Ovary (tissue), 3 donors: Measurements from ENCODE around the gene UCN.

Experiments used
- POLR2A ChIP-seq: fragments of 450-650 bp; IDR thresholded peaks from one replicate; pipeline ENCODE4 v1.6.1; 2017; ENCODE audit warnings: antibody characterized with exemption, mild to moderate bottlenecking, moderate library complexity
- TF ChIP-seq, protein P1 (sequence below), 3 donors: fragments of 450-650 bp in 2 of 3; fragments of 200-600 bp in 1 of 3; IDR thresholded peaks; one replicate each; pipeline versions ENCODE4 v1.5.1 to v1.8.0; 2016 to 2022; ENCODE audit warnings: antibody characterized with exemption in 3 of 3, mild to moderate bottlenecking in 1 of 3
- donor health status: DM: no; HTN: no; CAD: no.

DNA sequence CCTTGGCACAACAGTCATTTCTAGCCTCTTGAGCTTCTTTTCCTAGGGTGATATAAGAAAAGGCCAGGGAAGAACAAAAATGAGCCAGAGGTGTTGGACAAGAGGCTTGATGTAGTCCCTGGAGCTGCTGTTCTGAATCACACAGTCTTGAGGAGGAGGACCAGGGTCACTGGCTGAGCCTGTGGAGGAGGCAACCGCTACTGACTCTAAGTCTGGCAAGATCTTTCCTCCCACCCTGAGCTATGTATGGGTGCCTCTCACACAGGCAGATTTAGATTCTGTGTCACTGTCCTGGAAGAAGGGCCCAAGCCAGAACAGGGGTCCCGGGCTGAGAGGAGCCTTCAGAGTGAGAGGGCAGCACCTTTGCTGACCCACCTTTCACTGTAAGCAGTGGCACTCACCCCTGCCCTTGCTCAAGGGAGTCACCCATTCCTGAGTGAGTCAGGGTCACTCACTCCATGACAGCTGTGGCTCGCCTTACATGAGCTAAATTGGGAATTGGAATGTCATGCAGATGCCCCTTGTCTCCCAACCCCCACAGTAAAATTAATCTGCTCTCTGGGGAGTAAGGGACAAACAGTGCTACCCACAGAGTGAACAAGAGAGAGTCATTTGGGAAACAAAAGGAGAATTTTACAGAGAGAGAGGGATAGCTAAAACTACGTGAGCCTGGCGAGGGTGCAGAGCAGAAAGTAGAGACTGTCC is 26.2 kb downstream of the UCN start, which contains the start of gene TRIM54:
- TF ChIP-seq, protein P1, sequence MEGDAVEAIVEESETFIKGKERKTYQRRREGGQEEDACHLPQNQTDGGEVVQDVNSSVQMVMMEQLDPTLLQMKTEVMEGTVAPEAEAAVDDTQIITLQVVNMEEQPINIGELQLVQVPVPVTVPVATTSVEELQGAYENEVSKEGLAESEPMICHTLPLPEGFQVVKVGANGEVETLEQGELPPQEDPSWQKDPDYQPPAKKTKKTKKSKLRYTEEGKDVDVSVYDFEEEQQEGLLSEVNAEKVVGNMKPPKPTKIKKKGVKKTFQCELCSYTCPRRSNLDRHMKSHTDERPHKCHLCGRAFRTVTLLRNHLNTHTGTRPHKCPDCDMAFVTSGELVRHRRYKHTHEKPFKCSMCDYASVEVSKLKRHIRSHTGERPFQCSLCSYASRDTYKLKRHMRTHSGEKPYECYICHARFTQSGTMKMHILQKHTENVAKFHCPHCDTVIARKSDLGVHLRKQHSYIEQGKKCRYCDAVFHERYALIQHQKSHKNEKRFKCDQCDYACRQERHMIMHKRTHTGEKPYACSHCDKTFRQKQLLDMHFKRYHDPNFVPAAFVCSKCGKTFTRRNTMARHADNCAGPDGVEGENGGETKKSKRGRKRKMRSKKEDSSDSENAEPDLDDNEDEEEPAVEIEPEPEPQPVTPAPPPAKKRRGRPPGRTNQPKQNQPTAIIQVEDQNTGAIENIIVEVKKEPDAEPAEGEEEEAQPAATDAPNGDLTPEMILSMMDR (IDR thresholded peaks at IDR 0.05), result no peak
- no peak for TF ChIP-seq POLR2A
